ENCODE results near the gene TMEM40.
"Not testable (repeated sequence)": the region's sequence is repeated elsewhere in the genome, so short reads cannot be mapped to it uniquely, and the experiment has no call there.

Gene TMEM40

GRCh38 chr3:12759097-12759679 lies at the start of gene TMEM40:
TMEM40 (minus strand) TSS chr3:12759259; CDS start chr3:12749832, 9,427 bp downstream.
- no peak for DNase-seq (ENCODE audit: low read depth in 2 of 2)

- DNase-seq (ENCODE audit: low read depth in 2 of 2): no peak
These were observed 49.5 kb upstream of the TMEM40 start for GRCh38 chr3:12808587-12808986.

GRCh38 chr3:12807601-12808359 lies 48.7 kb upstream of the TMEM40 start:
- no peak for DNase-seq (ENCODE audit: low read depth in 2 of 2)

- no peak for DNase-seq (ENCODE audit: low read depth in 2 of 2)
These were observed 48.0 kb upstream of the TMEM40 start for GRCh38 chr3:12807066-12807465.

GRCh38 chr3:12803371-12803770 lies 44.3 kb upstream of the TMEM40 start:
- DNase-seq (ENCODE audit: low read depth in 2 of 2): no peak

GRCh38 chr3:12799525-12800440 lies 40.7 kb upstream of the TMEM40 start:
- no peak for DNase-seq (ENCODE audit: low read depth in 2 of 2)

GRCh38 chr3:12798559-12799179 lies 39.6 kb upstream of the TMEM40 start:
- DNase-seq (ENCODE audit: low read depth in 2 of 2): no peak

GRCh38 chr3:12797892-12798558 lies 39.0 kb upstream of the TMEM40 start:
- no peak for DNase-seq (ENCODE audit: low read depth in 2 of 2)

GRCh38 chr3:12797124-12797891 lies 38.2 kb upstream of the TMEM40 start:
- no peak for DNase-seq (ENCODE audit: low read depth in 2 of 2)

GRCh38 chr3:12796171-12797123 lies 37.4 kb upstream of the TMEM40 start, which contains the start of gene CAND2:
CAND2 (plus strand) TSS chr3:12796680; CDS start chr3:12796721, 41 bp downstream.
- peak in 1 of 2 donors; percentile 29 for DNase-seq (ENCODE audit: low read depth in 2 of 2)

GRCh38 chr3:12793701-12794100 lies 34.6 kb upstream of the TMEM40 start:
- DNase-seq (ENCODE audit: low read depth in 2 of 2): no peak

- DNase-seq (ENCODE audit: low read depth in 2 of 2): no peak
These were observed 32.4 kb upstream of the TMEM40 start for GRCh38 chr3:12791430-12791829.

GRCh38 chr3:12787967-12788690 lies 29.1 kb upstream of the TMEM40 start:
- DNase-seq (ENCODE audit: low read depth in 2 of 2): not testable (repeated sequence)

- DNase-seq (ENCODE audit: low read depth in 2 of 2): peak; percentile 21 to 46
These were observed 28.3 kb upstream of the TMEM40 start for GRCh38 chr3:12787346-12787745.

- DNase-seq (ENCODE audit: low read depth in 2 of 2): no peak
These were observed 26.0 kb upstream of the TMEM40 start for GRCh38 chr3:12785096-12785495.

- no peak for DNase-seq (ENCODE audit: low read depth in 2 of 2)
These were observed 23.2 kb upstream of the TMEM40 start for GRCh38 chr3:12782172-12782815.

- no peak for DNase-seq (ENCODE audit: low read depth in 2 of 2)
These were observed 21.7 kb upstream of the TMEM40 start for GRCh38 chr3:12780751-12781150.

GRCh38 chr3:12777171-12777570 lies 18.1 kb upstream of the TMEM40 start:
- no peak for DNase-seq (ENCODE audit: low read depth in 2 of 2)
